Sigmoid colon (tissue), 3 donors: ENCODE results near the gene LTF.

ENCODE experiments used
- CTCF ChIP-seq, 4 experiments: fragments of 450-650 bp in 3 of 4; fragments of 200-600 bp in 1 of 4; IDR thresholded peaks; one replicate each; pipeline ENCODE4 v1.5.1; 2016 to 2019; ENCODE audit warnings: antibody characterized with exemption in 4 of 4, mild to moderate bottlenecking in 3 of 4, moderate library complexity in 2 of 4
- POLR2A ChIP-seq, 2 donors: fragments of 450-650 bp; IDR thresholded peaks; one replicate each; pipeline ENCODE4 v1.6.1; 2016; ENCODE audit warnings: antibody characterized with exemption in 2 of 2, mild to moderate bottlenecking in 2 of 2, moderate library complexity in 2 of 2

- TF ChIP-seq CTCF (IDR thresholded peaks at IDR 0.05) (no peak), POLR2A (IDR thresholded peaks at IDR 0.05) (no peak)
Measured at GRCh38 chr3:46492890-46493547, 28.3 kb upstream of the LTF start.
